Activated T-cell treated with anti-CD3 and anti-CD28 coated beads for 4 hours (primary cell): ENCODE measurements around the gene ZNF774.
A peak's percentile ranks its signal among the peaks of the same experiment; 100 is the strongest.
"Not testable (repeated sequence)": the region's sequence is repeated elsewhere in the genome, so short reads cannot be mapped to it uniquely, and the experiment has no call there.

Experiments used
- DNase-seq: peaks from one replicate; pipeline ENCODE4 v3.0.0-alpha.2; 2020

The ZNF774 gene

GRCh38 chr15:90393040-90393439 is 41.0 kb downstream of the ZNF774 start:
- DNase-seq = no peak

GRCh38 chr15:90394074-90394473 is 42.0 kb downstream of the ZNF774 start:
- no peak for DNase-seq

- no peak for DNase-seq
Measured at GRCh38 chr15:90394748-90395442, 42.8 kb downstream of the ZNF774 start.

- DNase-seq = no peak
Measured at GRCh38 chr15:90396321-90396720, 44.2 kb downstream of the ZNF774 start.

- no peak for DNase-seq
Measured at GRCh38 chr15:90400005-90400758, 48.1 kb downstream of the ZNF774 start.

- peak; percentile 45 for DNase-seq
Measured at GRCh38 chr15:90400759-90401314, 48.8 kb downstream of the ZNF774 start.

GRCh38 chr15:90401495-90401894 is 49.4 kb downstream of the ZNF774 start:
- DNase-seq = no peak

- no peak for DNase-seq
Measured at GRCh38 chr15:90402223-90402622, 50.1 kb downstream of the ZNF774 start.

GRCh38 chr15:90402767-90403166 is 50.7 kb downstream of the ZNF774 start:
- no peak for DNase-seq

GRCh38 chr15:90405055-90405607 is 53.0 kb downstream of the ZNF774 start:
- DNase-seq = no peak

GRCh38 chr15:90407336-90407735 is 55.3 kb downstream of the ZNF774 start:
- DNase-seq = no peak

- DNase-seq = no peak
Measured at GRCh38 chr15:90407871-90408317, 55.8 kb downstream of the ZNF774 start.

GRCh38 chr15:90408657-90409056 is 56.6 kb downstream of the ZNF774 start:
- DNase-seq = no peak

GRCh38 chr15:90409587-90409986 is 57.5 kb downstream of the ZNF774 start:
- not testable (repeated sequence) for DNase-seq

GRCh38 chr15:90410316-90410715 is 58.2 kb downstream of the ZNF774 start:
- not testable (repeated sequence) for DNase-seq

- no peak for DNase-seq
Measured at GRCh38 chr15:90411176-90411575, 59.1 kb downstream of the ZNF774 start.
